ENCODE measurements around the gene GREM1. TPM values are rescaled to one million over a fixed set of nuclear protein-coding genes. Genes with fewer than 3 reads are reported as not detected.

GREM1 gene
- total RNA-seq, 2 experiments from 2014 or later, result not detected

DNA sequence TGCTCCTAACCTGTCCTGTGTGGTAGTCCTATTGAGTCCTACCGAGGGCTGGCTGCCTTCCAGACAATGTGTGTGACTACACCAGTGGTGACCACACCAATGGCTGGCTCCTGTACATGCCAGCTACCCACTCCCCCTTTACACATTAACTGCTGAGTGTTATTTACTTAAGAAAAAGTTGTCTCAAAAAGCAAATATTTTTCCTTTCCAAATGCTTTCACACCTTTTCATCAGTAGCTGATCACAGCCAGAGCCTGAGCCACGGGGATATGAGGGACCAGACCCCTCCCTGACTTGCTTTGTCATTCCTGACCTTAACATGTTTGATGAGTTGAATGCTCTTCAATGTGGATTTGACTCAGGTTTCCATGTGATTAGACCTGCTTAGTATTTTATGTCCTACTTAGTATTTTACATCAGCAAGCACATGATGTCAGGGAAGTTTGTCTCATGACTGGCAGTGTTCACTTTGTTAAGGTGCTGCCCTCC is 29.6 kb upstream of the GREM1 start:
- CTCF ChIA-PET, result no interaction called here
- intact Hi-C loops (cut with DNase I, micrococcal nuclease), result no loop called here
- Mint-ChIP-seq H3K4me1 (ENCODE audit: low read depth) (no peaks in the 10 kb centered on the region), H3K9me3 (no peaks in the 10 kb centered on the region), H3K27me3 (no peaks in the 10 kb centered on the region), H3K27ac (no peak overlapping the region), H3K4me3 (no peak overlapping the region), H3K36me3 (ENCODE audit: low read depth) (no peaks in the 10 kb centered on the region)
- TF ChIP-seq, protein P1, sequence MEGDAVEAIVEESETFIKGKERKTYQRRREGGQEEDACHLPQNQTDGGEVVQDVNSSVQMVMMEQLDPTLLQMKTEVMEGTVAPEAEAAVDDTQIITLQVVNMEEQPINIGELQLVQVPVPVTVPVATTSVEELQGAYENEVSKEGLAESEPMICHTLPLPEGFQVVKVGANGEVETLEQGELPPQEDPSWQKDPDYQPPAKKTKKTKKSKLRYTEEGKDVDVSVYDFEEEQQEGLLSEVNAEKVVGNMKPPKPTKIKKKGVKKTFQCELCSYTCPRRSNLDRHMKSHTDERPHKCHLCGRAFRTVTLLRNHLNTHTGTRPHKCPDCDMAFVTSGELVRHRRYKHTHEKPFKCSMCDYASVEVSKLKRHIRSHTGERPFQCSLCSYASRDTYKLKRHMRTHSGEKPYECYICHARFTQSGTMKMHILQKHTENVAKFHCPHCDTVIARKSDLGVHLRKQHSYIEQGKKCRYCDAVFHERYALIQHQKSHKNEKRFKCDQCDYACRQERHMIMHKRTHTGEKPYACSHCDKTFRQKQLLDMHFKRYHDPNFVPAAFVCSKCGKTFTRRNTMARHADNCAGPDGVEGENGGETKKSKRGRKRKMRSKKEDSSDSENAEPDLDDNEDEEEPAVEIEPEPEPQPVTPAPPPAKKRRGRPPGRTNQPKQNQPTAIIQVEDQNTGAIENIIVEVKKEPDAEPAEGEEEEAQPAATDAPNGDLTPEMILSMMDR (IDR thresholded peaks at IDR 0.05), result no peak
- Histone ChIP-seq H3K4me3 (ENCODE audit: low read length) (no peak overlapping the region), H3K9me3 (ENCODE audit: control insufficient read depth in 1 of 2, insufficient read depth in 1 of 2, low read length in 2 of 2) (no peaks in the 10 kb centered on the region), H3K4me1 (ENCODE audit: insufficient read depth, low read length) (no peaks in the 10 kb centered on the region), H3K36me3 (ENCODE audit: insufficient read depth, low read length) (no peaks in the 10 kb centered on the region), H3K27ac (ENCODE audit: low read depth in 1 of 2, low read length in 2 of 2) (no peak overlapping the region), H3K27me3 (ENCODE audit: control insufficient read depth in 1 of 2, insufficient read depth in 2 of 2, low read length in 2 of 2) (no peaks in the 10 kb centered on the region)
- no peak for DNase-seq
- no peak for ATAC-seq (ENCODE audit: poor library complexity)
- POLR2A ChIA-PET, result no interaction called here

GRCh38 chr15:32690941-32691688 is 26.7 kb upstream of the GREM1 start:
- ATAC-seq (ENCODE audit: poor library complexity), result no peak
- intact Hi-C loops (cut with DNase I, micrococcal nuclease), result no loop called here
- DNase-seq, result no peak
- Histone ChIP-seq H3K9me3 (ENCODE audit: control insufficient read depth in 1 of 2, insufficient read depth in 1 of 2, low read length in 2 of 2) (no peaks in the 10 kb centered on the region), H3K27me3 (ENCODE audit: control insufficient read depth in 1 of 2, insufficient read depth in 2 of 2, low read length in 2 of 2) (no peaks in the 10 kb centered on the region), H3K4me3 (ENCODE audit: low read length) (no peak overlapping the region), H3K27ac (ENCODE audit: low read depth in 1 of 2, low read length in 2 of 2) (no peak overlapping the region), H3K36me3 (ENCODE audit: insufficient read depth, low read length) (no peaks in the 10 kb centered on the region), H3K4me1 (ENCODE audit: insufficient read depth, low read length) (no peaks in the 10 kb centered on the region)
- H3K4me1 Mint-ChIP-seq (ENCODE audit: low read depth), result no peaks in the 10 kb centered on the region
- H3K4me3 Mint-ChIP-seq, result no peak overlapping the region
- no peaks in the 10 kb centered on the region for H3K27me3 Mint-ChIP-seq
- CTCF ChIA-PET, result no interaction called here
- no peak overlapping the region for H3K27ac Mint-ChIP-seq
- TF ChIP-seq, protein P1 (IDR thresholded peaks at IDR 0.05), result no peak
- no peaks in the 10 kb centered on the region for H3K36me3 Mint-ChIP-seq (ENCODE audit: low read depth)
- no peaks in the 10 kb centered on the region for H3K9me3 Mint-ChIP-seq
- POLR2A ChIA-PET, result no interaction called here

DNA sequence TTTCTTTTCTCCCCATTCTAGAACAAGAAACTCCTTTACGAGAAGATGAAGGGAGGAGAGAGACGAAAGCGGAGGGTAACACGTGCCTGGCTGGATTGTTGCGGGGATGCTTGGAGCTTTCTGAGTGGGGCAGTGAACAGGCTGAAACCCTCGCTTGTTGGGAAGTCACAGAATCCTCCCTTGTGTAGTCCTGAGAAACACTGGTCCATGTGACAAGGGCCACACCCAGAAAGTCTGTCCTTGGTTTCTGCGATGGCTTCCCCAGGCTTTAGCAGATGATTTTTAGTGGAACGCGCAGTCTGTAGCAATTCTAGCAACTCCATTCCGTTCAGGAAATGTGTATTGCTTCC is 26.1 kb upstream of the GREM1 start:
- Histone ChIP-seq H3K9me3 (ENCODE audit: control insufficient read depth in 1 of 2, insufficient read depth in 1 of 2, low read length in 2 of 2) (no peaks in the 10 kb centered on the region), H3K4me3 (ENCODE audit: low read length) (no peak overlapping the region), H3K27me3 (ENCODE audit: control insufficient read depth in 1 of 2, insufficient read depth in 2 of 2, low read length in 2 of 2) (no peaks in the 10 kb centered on the region), H3K36me3 (ENCODE audit: insufficient read depth, low read length) (no peaks in the 10 kb centered on the region), H3K27ac (ENCODE audit: low read depth in 1 of 2, low read length in 2 of 2) (no peak overlapping the region), H3K4me1 (ENCODE audit: insufficient read depth, low read length) (no peaks in the 10 kb centered on the region)
- intact Hi-C loops (cut with DNase I, micrococcal nuclease), result no loop called here
- Mint-ChIP-seq H3K27ac (no peak overlapping the region), H3K27me3 (no peaks in the 10 kb centered on the region), H3K4me3 (no peak overlapping the region), H3K9me3 (no peaks in the 10 kb centered on the region), H3K4me1 (ENCODE audit: low read depth) (no peaks in the 10 kb centered on the region), H3K36me3 (ENCODE audit: low read depth) (no peaks in the 10 kb centered on the region)
- TF ChIP-seq, protein P1 (IDR thresholded peaks at IDR 0.05), result no peak
- POLR2A ChIA-PET, result no interaction called here
- ATAC-seq (ENCODE audit: poor library complexity), result no peak
- DNase-seq, result no peak
- CTCF ChIA-PET, result no interaction called here

Data from CD4-positive, alpha-beta T cell (primary cell).